ENCODE measurements around the gene OSER1. TPM values are rescaled to one million over a fixed set of nuclear protein-coding genes. Genes with fewer than 3 reads are reported as not detected.

Gene OSER1
- total RNA-seq, 1 donor, result 46.7 TPM

- DNase-seq (ENCODE audit: insufficient read length, low spot score, missing footprints), result no peak
- H3K27ac ChIP-seq (ENCODE audit: low read depth, low read length), result no peak overlapping the region
- H2AFZ ChIP-seq (ENCODE audit: low read length), result no peak overlapping the region
- H3K4me2 ChIP-seq (ENCODE audit: insufficient read depth, low read length), result no peak overlapping the region
- H3K4me3 ChIP-seq (ENCODE audit: insufficient read depth, low read length), result no peak overlapping the region
- peaks cover 12% of the 10 kb centered on the region for H3K27me3 ChIP-seq (ENCODE audit: insufficient read depth, low read length)
- no peaks in the 10 kb centered on the region for H3K9me3 ChIP-seq (ENCODE audit: low read depth, low read length)
- no peaks in the 10 kb centered on the region for H3K36me3 ChIP-seq (ENCODE audit: insufficient read depth, low read length)
- H3K4me1 ChIP-seq (ENCODE audit: insufficient read depth, low read length), result peaks cover 4% of the 10 kb centered on the region
- no peaks in the 10 kb centered on the region for H4K20me1 ChIP-seq (ENCODE audit: insufficient read depth, low read length)
- no peaks in the 10 kb centered on the region for H3K79me2 ChIP-seq (ENCODE audit: insufficient read depth, low read length)
- TF ChIP-seq, protein P1, sequence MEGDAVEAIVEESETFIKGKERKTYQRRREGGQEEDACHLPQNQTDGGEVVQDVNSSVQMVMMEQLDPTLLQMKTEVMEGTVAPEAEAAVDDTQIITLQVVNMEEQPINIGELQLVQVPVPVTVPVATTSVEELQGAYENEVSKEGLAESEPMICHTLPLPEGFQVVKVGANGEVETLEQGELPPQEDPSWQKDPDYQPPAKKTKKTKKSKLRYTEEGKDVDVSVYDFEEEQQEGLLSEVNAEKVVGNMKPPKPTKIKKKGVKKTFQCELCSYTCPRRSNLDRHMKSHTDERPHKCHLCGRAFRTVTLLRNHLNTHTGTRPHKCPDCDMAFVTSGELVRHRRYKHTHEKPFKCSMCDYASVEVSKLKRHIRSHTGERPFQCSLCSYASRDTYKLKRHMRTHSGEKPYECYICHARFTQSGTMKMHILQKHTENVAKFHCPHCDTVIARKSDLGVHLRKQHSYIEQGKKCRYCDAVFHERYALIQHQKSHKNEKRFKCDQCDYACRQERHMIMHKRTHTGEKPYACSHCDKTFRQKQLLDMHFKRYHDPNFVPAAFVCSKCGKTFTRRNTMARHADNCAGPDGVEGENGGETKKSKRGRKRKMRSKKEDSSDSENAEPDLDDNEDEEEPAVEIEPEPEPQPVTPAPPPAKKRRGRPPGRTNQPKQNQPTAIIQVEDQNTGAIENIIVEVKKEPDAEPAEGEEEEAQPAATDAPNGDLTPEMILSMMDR (IDR thresholded peaks at IDR 0.05; ENCODE audit: extremely low read depth, low read depth, low read length), result no peak
Observed at GRCh38 chr20:44174996-44175765, 35.4 kb downstream of the OSER1 start.

DNA sequence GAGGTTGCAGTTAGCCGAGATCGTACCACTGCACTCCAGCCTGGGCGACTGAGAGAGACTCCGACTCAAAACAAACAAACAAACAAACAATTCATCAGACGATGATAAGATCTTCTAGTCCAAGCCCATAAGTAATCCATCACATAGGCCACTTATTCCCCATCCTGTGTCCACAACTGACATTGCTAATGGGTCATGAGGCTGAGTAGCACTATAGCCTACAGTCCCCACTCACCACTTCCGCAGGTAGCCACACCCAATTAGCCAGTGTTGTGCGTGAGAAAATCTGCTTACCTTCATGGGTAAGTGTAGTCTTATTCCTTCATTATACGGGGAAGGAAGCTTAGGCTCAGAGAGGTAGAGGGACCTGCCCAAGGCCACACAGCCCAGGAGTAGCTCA is 36.7 kb downstream of the OSER1 start:
- no peak overlapping the region for H3K4me2 ChIP-seq (ENCODE audit: insufficient read depth, low read length)
- no peak overlapping the region for H3K27ac ChIP-seq (ENCODE audit: low read depth, low read length)
- no peak for DNase-seq (ENCODE audit: insufficient read length, low spot score, missing footprints)
- TF ChIP-seq, protein P1 (IDR thresholded peaks at IDR 0.05; ENCODE audit: extremely low read depth, low read depth, low read length), result no peak
- H3K4me1 ChIP-seq (ENCODE audit: insufficient read depth, low read length), result peaks cover 4% of the 10 kb centered on the region
- no peaks in the 10 kb centered on the region for H3K36me3 ChIP-seq (ENCODE audit: insufficient read depth, low read length)
- H4K20me1 ChIP-seq (ENCODE audit: insufficient read depth, low read length), result no peaks in the 10 kb centered on the region
- H3K4me3 ChIP-seq (ENCODE audit: insufficient read depth, low read length), result no peak overlapping the region
- no peaks in the 10 kb centered on the region for H3K9me3 ChIP-seq (ENCODE audit: low read depth, low read length)
- H3K79me2 ChIP-seq (ENCODE audit: insufficient read depth, low read length), result no peaks in the 10 kb centered on the region
- no peak overlapping the region for H2AFZ ChIP-seq (ENCODE audit: low read length)
- H3K27me3 ChIP-seq (ENCODE audit: insufficient read depth, low read length), result peaks cover 12% of the 10 kb centered on the region

DNA sequence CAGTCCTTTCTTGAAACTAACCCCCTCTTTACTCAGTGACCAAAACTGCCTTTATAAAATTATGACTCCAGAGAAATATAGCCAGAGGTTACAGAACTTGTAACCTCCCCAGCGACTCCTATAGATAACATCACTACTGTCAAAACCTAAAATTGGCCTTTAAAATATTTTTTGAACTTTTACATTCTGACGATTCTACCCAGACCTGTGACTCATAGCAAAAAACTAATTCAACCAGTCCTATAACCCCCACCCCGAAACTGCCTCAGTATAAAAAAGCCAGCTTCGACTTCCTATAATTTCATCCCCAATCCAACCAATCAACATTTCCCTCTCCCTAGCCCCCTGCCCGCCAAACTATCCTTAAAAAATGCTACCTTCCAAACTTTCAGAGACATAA is 37.5 kb downstream of the OSER1 start:
- Histone ChIP-seq H3K4me3 (ENCODE audit: insufficient read depth, low read length) (no peak overlapping the region), H2AFZ (ENCODE audit: low read length) (no peak overlapping the region), H3K4me2 (ENCODE audit: insufficient read depth, low read length) (no peak overlapping the region), H3K9me3 (ENCODE audit: low read depth, low read length) (no peaks in the 10 kb centered on the region), H3K4me1 (ENCODE audit: insufficient read depth, low read length) (peaks cover 4% of the 10 kb centered on the region), H3K79me2 (ENCODE audit: insufficient read depth, low read length) (no peaks in the 10 kb centered on the region), H3K36me3 (ENCODE audit: insufficient read depth, low read length) (no peaks in the 10 kb centered on the region), H4K20me1 (ENCODE audit: insufficient read depth, low read length) (no peaks in the 10 kb centered on the region), H3K27ac (ENCODE audit: low read depth, low read length) (no peak overlapping the region), H3K27me3 (ENCODE audit: insufficient read depth, low read length) (peaks cover 12% of the 10 kb centered on the region)
- TF ChIP-seq, protein P1 (IDR thresholded peaks at IDR 0.05; ENCODE audit: extremely low read depth, low read depth, low read length), result no peak
- no peak for DNase-seq (ENCODE audit: insufficient read length, low spot score, missing footprints)

GRCh38 chr20:44172572-44172950 is 38.0 kb downstream of the OSER1 start:
- H3K4me1 ChIP-seq (ENCODE audit: insufficient read depth, low read length), result peaks cover 4% of the 10 kb centered on the region
- no peaks in the 10 kb centered on the region for H3K36me3 ChIP-seq (ENCODE audit: insufficient read depth, low read length)
- no peak overlapping the region for H2AFZ ChIP-seq (ENCODE audit: low read length)
- DNase-seq (ENCODE audit: insufficient read length, low spot score, missing footprints), result no peak
- H3K27me3 ChIP-seq (ENCODE audit: insufficient read depth, low read length), result peaks cover 9% of the 10 kb centered on the region
- no peak overlapping the region for H3K4me2 ChIP-seq (ENCODE audit: insufficient read depth, low read length)
- no peak overlapping the region for H3K27ac ChIP-seq (ENCODE audit: low read depth, low read length)
- no peaks in the 10 kb centered on the region for H4K20me1 ChIP-seq (ENCODE audit: insufficient read depth, low read length)
- H3K4me3 ChIP-seq (ENCODE audit: insufficient read depth, low read length), result no peak overlapping the region
- H3K79me2 ChIP-seq (ENCODE audit: insufficient read depth, low read length), result no peaks in the 10 kb centered on the region
- TF ChIP-seq, protein P1 (IDR thresholded peaks at IDR 0.05; ENCODE audit: extremely low read depth, low read depth, low read length), result no peak
- H3K9me3 ChIP-seq (ENCODE audit: low read depth, low read length), result no peaks in the 10 kb centered on the region

Data from osteoblast (primary cell).